ENCODE measurements around the gene NFATC1.

DNA sequence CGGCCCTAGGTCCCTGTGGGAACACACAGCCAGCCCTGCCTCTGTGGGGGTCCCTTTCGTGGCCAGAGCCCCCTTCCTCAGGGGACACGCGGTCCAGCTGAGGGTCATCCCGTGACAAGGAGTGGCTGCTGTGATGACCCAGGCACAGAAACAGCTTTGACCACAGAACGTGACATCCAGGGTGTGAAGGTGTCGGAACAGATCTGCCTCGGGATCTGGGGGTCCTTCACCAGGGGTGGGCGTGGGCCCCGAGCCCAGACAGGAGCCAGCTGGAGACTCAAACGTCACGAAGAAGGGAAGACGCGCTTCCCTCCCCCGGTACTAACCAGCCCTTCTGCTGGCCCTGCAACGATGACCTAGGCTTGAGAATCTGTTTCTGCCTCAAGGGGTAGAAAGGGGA is 75.9 kb downstream of the NFATC1 start:
- TF ChIP-seq POLR2A (IDR thresholded peaks at IDR 0.05): no peak
- TF ChIP-seq, protein P1, sequence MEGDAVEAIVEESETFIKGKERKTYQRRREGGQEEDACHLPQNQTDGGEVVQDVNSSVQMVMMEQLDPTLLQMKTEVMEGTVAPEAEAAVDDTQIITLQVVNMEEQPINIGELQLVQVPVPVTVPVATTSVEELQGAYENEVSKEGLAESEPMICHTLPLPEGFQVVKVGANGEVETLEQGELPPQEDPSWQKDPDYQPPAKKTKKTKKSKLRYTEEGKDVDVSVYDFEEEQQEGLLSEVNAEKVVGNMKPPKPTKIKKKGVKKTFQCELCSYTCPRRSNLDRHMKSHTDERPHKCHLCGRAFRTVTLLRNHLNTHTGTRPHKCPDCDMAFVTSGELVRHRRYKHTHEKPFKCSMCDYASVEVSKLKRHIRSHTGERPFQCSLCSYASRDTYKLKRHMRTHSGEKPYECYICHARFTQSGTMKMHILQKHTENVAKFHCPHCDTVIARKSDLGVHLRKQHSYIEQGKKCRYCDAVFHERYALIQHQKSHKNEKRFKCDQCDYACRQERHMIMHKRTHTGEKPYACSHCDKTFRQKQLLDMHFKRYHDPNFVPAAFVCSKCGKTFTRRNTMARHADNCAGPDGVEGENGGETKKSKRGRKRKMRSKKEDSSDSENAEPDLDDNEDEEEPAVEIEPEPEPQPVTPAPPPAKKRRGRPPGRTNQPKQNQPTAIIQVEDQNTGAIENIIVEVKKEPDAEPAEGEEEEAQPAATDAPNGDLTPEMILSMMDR (IDR thresholded peaks at IDR 0.05): no peak

Measured in esophagus squamous epithelium (tissue), 4 donors.